Measurements from ENCODE around the gene ANO1.

Gene ANO1

DNA sequence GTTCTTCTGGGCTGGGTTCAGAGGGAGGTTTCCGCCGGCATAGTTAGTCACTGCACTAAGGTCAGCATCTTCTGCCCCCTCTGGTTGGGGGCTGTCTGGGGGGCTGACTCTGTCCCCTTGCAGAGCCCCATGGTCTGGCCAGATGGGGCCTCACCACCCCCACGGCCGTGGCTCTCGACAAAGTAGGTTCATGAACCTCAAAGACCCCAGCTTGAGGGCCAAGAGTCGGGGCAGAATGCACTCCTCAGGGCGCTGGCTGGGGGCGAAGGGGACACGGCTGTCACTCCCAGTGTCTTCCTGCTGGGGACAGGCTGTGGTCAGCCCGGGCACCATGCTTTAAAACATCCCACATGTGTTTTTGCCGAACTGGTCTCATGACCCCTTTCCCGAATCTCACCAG is 20.8 kb downstream of the ANO1 start:
- no peak for DNase-seq

DNA sequence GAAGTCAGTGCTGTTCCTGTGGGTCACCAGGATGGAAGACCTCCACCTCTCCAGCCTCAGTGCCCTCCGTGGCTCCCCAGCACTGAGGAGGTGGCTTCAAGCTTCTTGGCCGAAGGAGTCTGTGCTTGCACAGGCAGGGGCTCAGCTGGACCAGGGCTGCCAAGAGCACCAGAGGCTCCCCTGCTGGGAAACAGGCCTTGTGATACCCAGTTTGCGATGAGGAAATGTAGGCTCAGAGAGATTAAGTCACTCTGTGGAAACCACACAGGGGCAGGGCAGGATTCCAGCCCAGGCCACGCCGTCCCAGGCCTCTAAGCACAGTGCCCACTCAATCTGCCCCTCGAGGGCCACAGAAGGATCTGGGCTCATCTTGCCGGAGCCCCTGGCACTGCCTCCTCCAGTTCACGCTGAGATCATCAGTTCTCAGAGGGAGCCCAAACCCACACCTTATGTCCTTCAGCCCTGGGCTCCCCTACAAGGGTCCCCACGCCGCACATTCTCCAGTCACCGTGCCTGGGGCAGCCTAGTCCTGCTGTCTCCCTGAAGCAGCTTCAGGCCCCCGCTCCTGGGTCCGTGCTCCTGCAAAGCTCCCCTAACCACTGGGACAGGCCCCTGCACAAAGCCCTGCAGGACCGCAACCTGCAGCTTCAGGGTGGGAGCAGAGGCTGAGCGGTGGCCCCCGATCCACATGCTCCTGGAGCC is 21.6 kb downstream of the ANO1 start:
- DNase-seq = no peak

DNA sequence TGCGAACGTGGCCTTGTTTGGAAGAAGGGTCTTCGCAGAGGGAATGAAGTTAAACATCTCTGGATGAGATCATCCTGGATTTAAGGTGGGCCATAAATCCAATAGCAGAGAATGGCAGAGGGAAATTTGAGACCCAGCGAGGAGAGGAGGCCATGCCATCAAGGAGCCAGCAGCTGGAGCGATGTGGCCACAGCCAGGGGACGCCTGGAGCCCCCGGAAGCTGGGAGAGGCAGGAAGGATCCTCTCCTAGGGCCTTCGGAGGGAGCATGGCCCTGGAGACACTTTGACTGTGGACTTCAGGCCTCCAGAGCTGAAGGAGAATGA is 22.1 kb downstream of the ANO1 start:
- no peak for DNase-seq

DNA sequence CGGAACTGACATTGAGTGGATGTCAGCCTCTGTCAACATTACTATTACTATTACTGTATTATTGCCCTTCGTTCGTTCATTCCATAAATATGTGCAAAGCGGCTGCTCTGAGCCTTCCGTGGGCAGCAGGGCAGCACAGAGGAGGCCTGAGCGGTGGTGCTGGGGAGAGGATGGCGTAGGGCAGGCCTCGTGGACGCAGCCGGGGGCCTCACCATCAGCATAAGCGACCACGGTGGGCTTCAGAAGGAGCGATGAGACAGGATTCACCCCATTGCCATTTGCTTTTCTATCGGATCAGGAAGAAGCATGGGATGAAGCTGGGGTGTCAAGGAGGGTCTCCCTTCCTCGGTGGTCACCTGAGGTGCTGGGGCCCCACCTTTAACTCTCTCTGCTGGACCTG is 22.7 kb downstream of the ANO1 start:
- DNase-seq = no peak

DNA sequence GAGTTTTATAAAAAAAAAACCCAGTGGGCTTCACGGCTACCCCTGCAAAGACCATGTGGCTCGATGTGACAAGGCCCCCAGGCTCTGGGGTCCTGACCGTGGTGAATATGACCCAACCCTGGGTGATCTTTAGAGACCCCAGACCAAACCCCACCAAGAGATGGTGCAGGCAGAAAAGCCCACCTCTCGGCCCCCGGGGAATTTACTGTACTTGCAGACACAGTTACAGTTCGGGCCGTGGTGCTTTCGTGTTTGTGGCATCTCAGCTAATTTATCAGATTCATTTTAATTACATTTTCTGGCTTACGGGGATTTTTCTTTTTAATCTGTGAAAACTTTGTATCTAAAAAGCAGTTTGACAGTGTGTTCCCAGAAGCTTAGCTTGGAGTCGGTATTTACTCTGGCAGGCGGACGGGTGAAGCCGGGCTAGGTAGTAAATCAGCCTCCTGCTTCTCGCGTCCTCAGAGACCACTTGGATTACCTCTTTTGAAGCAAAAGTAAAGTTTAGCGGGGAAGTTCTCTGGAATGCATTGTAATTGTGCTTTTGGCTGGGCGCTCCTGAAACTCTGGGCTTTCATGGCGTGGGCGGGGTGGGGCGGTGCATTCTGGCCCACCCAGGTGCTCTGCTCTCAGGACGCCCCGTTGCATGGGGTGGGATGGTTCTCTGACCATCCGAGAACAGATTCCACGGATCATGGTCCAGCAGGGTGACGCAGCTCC is 25.3 kb downstream of the ANO1 start:
- DNase-seq = no peak

DNA sequence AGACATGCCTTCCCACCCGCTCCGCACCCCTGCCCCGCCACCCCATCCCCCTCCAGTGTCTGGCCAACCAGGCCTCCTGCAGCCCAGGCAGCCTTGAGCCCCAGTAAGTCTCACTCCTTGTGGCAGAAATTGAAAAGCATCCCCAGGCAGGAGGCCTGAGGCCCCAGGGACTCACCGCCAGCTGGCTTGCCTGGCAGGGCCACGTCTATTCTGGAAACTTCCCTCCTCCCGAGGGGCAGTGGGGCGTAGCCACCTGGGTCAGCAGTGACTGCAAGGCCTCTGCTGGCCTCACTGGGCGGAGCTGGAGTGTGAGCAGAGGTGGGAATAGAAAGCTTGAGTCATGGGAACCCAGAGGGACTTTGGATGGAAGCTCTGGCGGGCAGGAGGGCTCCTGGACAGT is 26.3 kb downstream of the ANO1 start:
- no peak for DNase-seq

DNA sequence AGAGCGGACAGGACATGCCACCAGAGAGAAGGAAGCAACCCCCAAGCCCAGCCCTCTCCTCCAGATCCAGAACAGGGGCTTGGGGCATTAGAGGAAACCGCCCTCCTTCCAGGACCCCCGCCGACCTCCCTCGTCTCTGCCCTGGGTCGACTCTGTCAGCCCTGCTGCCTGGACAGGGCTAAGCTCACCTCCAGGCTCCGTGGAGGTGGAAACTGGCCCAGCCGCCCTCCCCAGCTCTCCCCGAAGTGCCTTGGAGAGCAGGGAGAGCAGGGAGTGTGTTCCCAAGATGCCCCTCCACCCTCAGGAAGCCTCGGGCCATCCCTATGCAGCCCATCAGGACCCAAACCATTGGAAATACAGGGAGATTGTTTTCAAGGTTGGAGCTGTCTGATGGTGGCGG is 26.8 kb downstream of the ANO1 start:
- no peak for DNase-seq

DNA sequence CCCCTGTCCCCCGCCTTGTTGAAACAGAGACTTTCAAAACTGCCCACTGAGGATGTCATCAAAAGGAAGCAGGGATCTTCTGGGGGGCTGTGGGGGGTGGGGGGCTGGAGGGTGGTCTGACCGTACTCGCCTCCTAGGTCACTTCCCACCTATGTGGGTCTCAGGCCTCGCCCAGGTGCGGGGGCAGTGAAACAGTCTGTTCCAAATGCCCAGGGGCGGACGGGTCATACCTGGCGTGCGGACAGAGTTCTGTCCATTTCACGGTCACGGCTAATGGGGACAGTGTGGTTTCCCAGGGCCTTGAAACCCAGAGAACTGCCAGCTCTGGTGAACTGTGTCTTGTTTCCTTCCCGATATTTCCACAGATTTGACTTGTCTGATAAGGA is 27.2 kb downstream of the ANO1 start:
- DNase-seq = no peak

DNA sequence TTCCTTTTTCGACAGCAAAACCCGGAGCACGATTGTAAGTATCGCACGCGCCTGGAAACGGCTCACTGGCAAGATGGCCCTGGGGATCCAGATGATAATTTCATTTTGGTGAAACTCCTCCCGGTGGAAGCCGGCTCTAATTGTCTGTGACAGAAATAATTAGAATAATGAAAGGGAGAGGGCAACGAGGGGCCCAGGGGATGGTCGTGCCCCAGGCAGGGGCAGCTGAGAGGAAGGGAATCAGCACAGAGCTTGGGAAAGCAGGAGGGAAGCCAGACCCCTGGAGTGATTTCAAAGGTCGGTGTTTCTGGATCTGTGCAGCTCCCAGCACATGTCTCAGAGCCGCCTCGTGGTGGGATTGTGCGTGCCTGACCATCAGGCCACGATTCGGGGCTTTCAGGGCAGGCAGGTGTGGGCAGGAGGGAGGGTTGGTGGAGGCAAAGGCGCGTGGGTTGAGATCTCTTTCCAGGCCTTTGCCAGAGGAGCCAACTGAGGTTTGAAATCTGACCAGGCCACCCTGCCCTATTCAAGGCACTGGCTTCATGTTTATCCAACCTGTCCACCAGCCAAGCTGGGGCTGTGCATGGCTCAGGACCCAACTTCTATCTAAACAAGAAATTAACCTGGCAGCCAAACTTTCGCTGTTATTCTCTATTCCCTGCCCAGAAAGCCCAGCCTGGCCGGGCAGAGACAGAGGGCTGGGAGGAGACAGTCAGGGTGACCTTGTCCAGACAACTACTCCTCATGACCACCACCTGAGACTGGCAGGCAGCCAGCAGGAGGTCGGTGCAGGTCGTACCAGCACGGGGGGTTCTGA is 27.8 kb downstream of the ANO1 start:
- no peak for DNase-seq

DNA sequence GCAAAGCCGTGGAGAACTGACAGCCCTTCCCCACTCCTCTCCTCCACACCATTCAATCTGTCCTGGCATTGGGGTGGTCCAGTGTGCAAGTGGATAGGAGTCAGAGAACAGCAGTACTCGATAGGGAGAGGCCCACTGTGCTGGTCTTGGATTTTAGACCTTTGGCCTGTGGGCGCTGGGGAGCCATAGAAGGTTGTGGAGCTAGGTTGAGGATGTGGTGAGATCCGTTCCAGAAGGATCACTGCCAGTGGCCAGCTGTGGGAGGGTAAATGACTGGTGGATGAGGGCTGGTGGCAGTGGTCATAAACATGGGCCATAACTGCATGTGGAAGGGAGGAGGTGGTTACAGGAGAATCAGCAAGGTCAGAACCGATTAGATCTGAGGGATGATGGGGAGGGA is 28.6 kb downstream of the ANO1 start:
- DNase-seq = no peak

DNA sequence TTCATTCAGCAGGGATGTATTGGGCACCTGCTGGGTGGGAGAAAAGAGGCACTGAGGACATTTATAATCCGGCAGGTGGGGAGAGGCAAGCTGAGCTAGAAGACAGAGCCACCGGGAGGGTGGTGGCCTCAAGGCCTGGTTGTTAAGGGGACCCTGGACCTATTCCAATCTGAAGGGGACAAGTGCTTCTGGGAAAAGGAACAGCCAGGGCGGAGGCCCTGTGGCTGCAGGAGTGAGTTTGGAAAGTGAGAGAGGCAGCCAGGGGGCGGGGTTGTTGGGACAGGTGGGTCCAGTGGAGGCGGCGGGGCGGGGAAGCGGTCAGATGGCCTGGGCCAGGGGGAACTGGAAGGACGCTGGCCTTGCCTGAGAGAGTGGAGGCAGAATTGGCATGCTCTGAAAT is 29.1 kb downstream of the ANO1 start:
- DNase-seq = no peak

DNA sequence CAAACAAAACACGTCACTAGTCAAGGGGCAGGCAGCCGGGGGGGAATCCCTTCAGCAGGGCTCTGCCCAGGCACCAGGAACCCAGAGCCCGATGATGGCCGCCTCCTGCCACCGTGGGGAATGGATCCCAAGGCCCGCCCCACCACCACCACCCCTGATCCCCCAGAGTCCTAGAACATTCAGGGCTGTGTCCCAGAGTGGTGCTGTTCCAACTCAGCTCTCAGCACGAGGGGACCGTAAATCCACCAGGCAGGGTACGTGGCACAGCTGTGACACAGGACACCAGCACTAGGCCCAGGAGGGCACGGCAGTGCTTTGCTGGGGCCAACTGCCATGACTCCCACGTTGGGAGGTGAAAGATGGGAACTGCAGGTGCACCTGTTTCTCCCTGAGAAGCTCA is 29.6 kb downstream of the ANO1 start:
- no peak for DNase-seq

DNA sequence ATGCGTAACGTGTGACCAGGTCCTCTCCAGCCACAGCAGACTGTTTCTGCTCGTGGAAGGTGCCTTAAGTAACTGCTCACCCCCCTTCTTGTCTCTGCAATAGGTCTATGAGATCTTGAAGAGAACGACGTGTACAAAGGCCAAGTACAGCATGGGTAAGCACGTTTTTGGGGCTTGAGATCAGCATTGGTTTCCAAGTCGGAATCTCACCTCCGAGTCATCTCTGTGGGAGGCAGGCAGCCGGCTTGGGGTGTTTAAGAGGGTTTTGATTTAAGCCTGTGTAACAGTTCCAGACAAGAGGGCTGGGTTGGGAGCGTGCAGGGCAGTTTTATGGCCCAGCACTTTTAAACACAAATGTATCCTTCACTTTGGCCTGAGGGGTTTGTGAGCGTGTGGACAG is 30.1 kb downstream of the ANO1 start:
- no peak for DNase-seq

DNA sequence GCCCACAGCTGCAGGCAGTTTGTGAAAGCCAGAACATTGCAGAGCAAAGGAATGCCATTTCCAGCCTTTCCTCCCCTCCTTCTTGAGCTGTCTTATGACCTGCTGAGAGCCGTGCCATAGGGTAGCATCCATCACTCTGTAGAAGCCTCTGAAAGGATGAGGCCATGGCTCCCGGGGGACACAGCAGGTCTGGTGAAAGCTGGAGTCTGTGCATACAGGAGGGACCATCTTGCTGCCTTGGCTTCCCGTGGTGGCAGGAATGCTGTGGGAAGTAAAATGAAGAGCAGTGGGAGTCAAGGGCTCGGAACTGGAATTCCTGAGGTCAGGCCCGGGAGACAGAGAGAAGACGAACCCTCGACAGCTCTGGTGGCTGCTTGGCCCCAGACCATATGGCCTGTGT is 30.9 kb downstream of the ANO1 start:
- no peak for DNase-seq

DNA sequence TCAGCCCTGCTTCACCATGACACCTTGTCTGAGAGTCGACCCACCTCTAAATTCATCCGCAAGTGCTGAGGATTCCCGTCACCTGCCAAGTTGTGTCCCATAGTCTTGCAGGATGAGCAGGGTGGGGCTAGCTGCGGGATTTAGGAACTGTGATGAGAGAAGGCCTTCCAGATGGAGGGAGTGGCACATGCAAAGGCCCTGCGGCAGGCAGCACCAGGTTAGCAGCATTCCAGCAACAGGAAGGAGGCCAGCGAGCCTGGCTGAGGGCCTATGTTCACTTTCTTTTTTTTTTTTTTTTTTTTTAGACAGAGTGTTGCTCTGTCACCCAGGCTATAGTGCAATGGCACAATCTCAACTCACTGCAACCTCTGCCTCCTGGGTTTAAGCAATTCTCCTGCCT is 31.8 kb downstream of the ANO1 start:
- no peak for DNase-seq

DNA sequence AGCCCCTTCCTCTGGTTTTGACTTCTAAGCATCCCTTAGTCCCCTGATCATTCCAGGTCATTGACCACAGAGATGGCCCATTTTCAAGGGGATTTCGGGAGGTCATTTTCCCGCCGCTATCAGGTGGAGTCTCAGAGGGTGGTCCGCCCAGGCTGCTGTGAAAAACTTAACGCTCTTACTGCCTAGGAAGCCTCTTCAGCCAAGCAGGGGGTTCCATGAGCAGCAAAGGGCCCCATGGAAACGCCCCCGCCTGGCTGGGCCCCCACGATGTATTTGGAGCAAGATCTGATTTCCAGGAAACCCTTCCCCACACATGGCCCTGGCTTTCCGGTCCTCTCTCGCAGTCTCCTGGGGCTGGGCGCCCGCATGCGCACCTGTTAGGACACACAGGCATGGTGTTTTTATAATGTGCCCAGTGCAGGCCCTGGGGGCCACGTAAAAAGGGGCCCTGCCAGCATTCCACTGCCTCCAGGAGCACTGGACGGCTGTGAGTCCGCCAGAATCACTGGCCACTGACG is 32.5 kb downstream of the ANO1 start:
- no peak for DNase-seq

DNA sequence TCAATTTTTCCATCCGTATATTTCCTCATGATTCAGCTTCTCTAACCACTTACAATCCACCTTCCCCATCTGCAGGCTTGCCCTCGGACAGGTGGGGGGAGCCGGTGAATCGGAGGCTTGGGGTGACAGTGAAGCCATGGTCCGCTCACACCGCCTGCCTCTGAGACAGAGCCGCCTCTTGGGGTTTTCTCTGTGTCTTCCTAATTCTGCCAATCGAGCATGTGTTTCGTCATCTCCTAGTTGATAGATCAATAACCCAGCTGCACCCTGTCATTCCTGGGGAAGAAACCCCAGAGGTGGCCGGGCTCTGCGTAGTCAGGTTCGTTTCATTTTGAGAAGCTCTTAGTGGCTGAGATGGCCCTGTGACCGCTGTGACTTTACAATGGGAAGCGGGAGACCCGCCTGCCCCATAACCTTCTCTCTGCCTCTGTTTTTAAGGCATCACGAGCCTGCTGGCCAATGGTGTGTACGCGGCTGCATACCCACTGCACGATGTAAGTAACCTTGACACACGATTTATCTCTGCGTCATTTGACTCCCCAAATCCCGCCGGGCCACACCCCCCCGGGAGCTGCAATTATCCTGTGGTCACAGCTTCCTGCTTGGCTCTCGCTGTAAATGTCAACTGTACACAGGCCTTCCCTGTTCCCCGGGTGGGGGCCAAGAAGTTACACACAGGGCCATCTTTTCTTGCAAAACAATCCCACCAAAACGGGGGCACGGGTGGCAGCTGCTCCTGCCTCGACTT is 33.3 kb downstream of the ANO1 start:
- DNase-seq = no peak

DNA sequence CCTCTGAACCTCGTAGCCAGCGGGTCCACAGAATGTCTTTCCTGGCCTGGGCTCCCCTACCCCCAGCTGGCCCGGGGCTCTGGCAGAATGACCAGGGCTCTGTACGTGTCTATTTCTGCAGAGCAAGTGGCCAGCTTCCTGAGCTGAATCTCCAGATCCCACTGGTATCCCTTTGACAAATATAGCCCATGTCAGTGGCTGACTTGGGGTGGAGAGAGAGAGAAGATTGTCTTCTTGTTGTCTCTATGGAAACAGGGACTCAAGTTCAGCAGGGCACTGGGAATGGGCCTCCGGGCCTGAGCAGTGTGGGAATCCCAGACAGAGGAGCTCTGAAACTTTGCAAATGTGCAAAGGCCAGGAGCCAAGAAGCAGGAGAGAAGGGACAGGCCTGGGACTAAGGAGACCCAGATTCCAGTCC is 33.9 kb downstream of the ANO1 start:
- no peak for DNase-seq

DNA sequence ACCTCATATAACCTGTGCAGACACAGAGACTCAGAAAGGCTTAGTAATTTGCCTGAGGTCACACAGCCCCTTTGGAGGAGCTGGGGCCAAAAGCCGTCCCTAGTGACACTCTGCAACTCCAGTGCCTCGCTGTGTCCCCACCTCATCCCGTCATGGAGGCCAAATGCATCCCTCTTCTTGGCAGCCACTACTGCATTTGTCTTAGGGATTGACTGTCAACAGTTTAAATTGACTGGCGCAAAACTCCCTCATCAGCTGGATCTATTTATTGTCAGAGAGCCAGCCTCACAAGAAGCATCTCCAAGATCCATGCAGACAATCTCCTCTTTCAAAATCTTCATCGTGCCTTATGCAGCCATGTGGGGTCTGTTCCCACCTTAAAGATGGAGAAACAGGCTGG is 35.7 kb downstream of the ANO1 start:
- no peak for DNase-seq

DNA sequence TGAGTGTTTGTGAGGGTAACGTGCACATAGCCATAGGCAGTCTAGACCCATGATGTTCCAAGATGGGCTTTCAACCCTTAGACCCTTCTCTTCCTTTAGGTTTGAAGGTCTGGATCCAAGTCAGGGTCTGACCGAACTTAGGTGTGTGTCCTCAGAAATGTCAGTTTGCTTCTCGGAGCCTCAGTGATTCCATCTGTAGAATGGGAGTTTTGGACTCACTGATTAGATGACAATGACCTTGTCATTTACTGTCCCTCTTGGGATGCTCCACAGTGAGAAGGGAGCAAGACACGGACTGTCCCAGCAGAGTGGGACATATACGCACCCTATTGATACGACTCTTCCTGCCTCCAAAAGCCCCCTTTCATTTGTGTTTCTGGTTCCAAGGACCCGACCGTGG is 37.7 kb downstream of the ANO1 start:
- DNase-seq = no peak

DNA sequence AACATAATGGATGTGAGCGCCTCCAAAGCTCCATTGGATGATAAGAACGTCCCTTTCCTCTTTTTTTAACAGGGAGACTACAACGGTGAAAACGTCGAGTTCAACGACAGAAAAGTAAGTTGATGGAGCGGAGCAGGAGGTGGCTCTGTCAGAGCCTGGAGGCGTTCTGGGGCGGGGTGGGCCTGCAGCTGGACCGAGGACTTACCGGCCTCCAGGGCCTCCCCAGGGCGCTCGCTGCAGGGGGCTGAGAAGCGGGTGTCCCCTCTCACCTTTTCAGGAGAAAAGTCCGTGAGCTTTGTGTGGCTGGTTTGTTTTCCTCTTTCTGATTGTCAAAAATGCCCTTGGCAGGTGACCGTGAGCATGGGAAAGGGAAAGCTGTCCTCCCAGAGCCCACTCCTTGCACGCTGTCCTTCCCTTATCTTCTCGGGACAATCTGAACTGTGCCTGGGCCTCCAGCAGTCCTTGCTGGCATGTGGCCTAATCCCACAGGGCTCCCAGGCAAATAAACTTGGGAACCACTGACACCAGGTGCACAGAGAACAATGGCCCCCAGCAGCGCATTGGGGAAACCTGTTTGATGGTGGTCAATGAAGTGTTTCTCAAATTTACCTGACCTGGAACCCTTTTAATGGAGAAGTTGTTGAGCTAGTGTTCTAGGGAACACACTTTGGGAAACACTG is 38.4 kb downstream of the ANO1 start:
- no peak for DNase-seq

DNA sequence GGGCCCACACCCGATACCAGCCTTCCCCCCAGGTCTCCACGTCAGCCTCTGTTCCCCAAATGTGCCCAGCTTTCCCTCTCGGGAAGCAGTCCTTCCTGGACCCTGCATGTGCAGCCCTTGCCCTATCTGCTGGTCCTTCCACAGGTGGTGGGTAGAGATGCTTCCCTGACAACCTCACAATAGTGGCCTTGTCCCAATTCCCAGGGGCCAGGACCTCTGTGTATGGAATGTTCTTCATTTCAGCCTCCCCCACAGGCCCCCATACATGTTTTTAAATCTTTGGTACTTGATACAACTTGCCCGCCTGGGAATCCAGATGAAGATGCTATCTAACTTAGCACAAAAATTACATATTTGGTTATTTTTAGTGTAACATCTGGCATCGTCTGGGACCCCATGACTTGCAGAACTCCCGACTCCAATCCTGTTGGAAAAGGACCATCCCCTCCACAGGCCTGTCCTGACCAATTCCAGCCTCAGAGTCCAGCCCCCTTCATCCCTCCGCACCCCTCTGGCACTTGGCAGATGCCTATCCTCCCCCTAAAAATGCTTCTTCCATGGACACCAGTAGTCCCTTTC is 39.5 kb downstream of the ANO1 start:
- no peak for DNase-seq
